RCC 7860 (cell line): Measurements from ENCODE around the gene ARHGEF6.

ENCODE experiments used
- DNase-seq: peaks from one replicate; pipeline ENCODE4 v3.0.0-alpha.2; 2015; ENCODE audit warnings: low spot score
- FAIRE-seq: peaks from 2 replicates; lab custom pipeline; 2012; peaks lifted over from hg19 to GRCh38; lab: Jason Lieb, UNC

The ARHGEF6 gene

DNA sequence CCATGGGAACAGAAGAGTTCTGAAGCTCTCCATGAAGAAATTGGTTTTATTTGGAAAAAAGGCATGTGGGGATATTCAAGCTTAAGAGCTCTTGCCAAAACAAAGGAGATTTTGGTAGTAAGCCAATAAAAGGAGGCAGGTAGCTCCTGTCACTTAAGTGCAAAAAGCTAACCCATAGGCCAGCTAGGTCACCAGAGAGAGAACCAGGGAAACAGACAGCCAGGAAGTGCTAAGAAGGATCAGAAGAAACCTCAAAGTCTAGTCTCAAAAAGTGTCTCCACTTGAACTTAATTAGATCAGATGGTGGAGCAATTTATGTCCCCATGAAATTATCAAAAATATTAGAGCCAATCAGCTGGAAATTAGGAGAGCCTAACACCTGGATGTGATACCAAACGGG is 83.6 kb downstream of the ARHGEF6 start:
- no peak for FAIRE-seq
- DNase-seq: no peak

DNA sequence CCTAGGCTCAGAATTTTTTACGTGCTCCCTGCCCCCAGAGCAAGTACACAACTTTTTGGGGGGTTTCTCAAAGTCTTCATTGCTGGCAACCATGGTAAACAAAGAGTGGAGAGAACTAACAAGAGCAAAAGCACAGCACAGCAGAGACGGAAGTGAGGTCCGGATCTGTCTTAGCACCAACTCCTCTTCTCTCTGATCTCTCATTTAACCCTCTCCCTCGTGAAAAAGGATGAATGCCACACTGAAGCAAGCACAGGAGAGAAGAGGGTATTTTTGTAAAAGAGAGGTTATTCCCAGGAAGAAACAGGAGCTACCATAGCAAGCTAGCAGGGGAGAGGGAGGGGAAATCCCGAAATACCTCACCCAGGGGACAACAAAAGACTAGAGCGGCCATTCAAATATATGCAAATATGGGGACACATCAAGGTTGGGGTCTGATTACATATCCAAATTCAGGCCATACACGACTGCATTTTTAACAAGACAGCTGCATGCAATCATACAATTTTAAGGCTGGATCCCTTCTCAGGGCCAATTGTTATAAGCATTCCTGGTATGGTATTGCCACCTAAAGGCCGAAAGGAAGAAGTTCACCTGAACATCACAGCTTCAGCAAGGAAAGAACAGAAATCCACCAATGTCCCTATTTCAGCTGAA is 86.2 kb downstream of the ARHGEF6 start:
- peak; percentile 82 for FAIRE-seq

DNA sequence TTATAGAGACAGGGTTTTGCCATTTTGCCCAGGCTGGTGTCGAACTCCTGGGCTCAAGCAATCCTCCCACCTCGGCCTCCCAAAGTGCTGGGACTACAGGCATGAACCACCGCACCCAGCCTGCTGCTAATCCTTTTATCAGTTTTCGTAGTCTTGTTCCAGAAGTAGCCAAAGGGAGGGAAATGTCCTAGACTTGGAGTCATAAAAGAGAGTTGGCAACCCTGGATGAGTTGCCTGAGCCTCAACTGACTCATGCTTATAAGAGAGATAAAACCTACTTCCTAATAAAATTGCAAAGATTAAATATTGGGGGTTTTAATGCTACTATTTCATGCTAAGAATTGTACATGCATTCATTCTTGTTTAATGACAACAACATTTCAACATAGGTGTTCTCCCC is 88.5 kb downstream of the ARHGEF6 start:
- no peak for FAIRE-seq

More for the DNA sequence above, 86.2 kb downstream of the ARHGEF6 start:
- DNase-seq: peak; percentile 18

DNA sequence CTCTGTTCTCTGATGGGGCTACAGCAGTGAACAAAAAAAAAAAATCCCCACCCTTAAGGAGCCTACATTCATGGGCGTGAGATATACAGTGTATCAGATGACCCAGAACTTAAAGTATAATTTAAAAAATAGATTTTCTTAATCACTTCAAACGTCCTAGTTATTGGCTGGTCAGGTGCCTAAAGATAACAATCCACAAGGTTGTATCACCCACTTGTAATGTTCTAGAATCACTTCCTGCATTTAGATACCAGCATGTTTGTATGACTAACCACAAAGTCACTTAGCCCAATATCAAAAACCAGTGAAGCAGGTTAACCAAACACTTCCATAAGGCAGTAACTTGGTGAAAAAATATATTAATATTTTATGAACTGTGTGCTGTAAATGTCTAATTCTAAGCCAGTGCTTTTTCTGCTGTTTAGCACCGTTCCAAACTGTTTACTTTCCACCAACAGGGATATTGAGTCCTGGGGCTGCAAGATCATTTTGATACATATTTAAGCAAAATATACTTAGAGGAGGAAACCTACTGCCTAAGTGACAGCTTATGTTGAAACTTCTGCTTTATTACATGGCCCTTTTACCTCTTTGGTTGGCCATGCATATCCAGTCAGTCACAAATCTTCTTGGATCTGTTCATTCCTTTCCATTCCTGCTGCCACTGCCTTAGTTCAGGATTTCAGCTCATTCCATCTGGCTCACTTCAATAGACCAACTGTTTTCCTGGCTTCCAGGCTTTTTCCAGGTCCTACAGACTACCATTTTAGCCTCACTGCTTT is 89.5 kb downstream of the ARHGEF6 start:
- DNase-seq (peak; percentile 55), FAIRE-seq (peak; percentile 95)

More for the DNA sequence above, 88.5 kb downstream of the ARHGEF6 start:
- DNase-seq: no peak

DNA sequence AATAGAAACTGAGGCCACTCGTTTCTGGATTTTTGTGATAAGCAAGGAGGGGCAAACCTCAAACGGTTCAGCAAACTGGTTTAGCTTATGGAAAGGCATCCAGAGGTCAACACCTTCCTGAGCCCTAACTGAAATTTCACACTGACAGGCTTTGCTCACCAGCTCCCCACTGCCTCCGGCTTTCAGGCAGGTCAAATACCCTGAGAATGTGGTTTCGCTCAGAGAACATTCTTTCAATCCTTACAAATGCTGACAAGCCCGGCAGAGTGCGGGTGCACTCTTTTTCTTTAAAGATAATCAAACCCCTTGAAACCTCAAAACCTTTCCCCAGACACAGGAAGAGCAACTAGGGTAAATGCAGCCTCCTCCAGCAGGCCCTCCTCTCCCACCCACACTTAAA is 91.3 kb downstream of the ARHGEF6 start:
- FAIRE-seq: no peak
- DNase-seq: no peak

DNA sequence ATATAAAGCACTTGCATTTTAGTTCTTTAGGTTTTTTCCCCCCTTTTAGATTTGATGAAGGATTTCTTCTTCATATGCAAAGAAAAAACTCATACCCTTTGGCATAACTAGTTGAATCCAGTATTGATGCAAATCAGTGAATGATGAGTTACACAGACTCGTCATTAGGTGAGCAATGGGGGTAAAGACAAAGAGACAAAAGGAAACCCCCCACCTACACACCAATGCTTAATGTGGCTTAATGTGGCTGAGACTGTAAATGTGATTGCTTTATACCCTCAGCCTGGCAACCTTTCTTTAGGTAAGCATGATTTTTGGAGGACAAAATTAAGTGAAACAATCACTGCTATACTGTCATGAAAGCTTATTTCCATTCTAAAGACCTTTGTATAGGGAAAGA is 93.3 kb downstream of the ARHGEF6 start:
- DNase-seq (no peak), FAIRE-seq (no peak)

DNA sequence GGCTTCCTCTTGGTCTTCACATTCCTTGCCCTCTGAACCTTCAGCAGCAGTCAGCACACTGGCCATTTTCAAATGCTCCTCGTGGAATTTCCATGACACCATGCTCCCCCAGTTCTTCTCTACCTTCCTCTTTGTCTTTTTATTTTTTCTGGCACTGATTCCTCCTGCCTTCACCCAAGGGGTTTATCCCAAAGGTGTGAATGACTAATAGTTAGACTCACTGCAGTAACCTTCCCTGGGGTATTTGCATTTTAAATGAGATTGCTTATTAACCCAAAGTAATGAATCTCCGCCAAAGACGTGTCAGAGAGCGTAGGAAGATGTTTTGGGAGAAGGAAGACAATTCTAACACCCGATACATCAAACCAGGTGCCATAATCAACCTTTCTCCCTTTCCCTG is 96.6 kb downstream of the ARHGEF6 start:
- DNase-seq: no peak
- no peak for FAIRE-seq

DNA sequence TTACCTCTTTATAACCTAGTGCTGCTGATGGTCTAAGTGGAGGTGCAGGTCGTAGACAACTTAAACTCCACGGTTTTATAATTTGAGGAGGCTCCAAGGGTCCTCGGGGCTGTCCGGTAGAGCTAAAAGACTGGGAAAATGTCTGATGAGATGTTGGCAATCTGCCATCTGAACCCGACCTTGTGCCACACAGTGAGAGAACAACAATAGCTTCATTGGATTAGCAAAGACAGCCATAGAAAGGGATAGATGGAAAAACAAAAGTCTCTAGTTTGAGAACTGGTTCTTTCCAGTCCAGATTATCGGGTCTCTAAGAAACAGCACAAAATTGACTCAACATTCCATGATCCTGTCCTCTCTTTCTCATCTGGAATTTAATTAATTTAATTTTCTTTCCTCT is 101.2 kb downstream of the ARHGEF6 start:
- DNase-seq (no peak), FAIRE-seq (no peak)

DNA sequence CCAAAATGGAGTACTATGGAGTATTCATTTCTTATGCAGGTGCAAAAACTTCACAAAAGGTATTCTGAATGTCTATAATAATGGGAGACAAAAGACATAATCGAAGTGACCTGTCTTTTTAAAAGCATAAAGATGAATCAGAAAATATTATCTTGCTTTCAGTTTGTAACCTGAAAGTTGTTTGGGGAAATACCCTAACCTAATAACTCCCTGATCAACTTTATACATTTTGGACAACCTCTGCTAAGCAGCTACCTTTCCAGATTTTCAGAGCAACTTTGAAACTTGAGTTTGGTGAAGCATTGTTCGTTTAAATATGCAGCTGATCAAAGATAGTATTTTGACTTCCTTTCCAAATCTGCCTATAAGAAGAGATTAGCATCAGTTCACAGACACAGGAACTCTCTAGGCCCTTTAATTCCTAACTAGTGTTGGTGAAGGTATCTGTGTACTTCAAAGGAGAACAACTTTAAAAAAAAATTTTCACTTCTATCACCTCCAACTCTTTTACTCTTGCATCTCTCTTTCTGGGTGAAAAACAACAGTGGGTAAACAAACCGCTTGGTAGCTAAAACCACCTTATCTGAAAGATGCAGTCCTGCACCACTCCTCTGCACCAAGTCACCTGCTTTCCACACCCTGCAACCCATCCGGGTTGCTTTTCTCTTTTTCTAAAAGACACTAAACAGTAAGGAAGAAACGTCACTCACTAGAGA is 106.3 kb downstream of the ARHGEF6 start:
- FAIRE-seq: no peak
- no peak for DNase-seq

DNA sequence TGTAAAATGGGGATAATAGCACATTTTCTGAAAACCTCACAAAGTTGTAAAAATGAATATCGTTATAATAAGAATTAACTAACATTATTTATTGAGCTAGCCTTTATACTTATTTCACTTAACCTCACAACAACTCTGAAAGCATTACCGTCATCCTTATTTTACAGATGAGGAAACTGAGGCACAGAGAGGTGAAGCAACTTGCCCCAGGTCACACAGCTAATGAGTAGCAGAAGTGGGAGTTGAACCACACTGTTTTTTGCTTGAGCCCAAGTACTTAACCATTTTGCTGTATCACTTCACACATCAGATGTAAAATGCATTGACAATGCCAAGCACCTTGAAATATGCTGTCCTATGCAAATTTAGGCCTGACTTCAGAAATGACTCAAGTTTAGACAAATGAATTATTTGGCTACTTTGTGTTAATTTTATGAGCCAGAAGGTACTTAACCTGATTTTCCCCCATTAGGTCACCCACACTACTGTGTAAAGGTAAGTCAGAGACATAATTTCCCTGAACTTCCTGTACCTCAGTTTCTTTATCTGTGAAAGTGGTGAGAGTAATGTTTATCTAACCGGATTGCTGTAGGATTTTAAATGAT is 109.6 kb downstream of the ARHGEF6 start:
- DNase-seq (no peak), FAIRE-seq (no peak)

DNA sequence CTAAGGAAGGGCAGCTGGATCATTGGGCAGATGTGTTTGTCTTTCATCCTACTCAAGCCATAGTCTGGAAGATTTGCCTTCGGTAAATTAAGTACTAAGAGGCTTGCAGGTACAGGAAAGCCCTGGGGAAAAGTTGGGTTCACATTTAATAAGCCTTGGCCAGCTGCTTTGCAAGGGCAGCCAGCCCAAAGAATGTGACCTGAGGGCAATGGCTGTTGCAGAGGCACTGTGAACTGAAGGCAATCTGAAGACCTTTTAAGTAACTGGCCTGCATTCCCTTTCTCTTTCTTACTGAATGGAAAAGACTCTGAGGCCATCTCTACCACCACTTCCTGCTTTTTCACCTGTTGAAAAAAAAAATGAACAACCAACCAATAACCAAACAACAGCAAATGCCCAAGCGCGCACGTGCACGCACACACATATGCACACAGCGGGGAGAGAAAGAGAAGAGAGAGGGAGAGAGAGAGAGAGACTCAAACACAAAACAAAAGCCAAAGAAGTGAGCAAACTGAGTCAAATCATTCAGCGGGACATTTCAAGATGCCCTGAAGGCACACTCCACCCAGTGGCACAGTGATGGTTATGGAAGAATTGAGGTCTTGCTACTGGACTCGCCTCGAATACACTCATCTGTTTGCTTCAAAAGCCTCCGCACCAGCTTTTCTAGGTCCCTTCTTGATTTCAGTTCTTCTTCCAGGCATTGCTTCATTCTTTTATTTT is 113.1 kb downstream of the ARHGEF6 start:
- DNase-seq: no peak
- no peak for FAIRE-seq

DNA sequence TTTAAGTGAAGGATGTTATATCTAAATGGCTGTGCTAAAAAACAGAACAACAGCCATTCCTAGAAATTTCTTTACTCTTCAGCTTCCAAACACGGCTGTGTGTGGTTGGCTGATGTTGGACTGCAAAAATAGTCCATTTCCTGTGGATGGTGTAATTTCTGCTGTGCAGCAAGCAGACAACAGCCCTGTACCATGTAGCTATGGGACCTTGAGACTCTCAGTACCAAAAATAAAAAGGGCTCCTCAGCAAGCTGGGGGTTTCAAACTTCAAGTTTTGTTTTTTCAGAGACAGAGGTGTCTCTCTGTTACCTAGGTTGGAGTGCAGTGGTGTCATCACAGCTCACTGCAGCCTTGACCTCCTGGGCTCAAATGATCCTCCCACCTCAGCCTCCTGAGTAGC is 114.6 kb downstream of the ARHGEF6 start:
- FAIRE-seq (no peak), DNase-seq (no peak)

DNA sequence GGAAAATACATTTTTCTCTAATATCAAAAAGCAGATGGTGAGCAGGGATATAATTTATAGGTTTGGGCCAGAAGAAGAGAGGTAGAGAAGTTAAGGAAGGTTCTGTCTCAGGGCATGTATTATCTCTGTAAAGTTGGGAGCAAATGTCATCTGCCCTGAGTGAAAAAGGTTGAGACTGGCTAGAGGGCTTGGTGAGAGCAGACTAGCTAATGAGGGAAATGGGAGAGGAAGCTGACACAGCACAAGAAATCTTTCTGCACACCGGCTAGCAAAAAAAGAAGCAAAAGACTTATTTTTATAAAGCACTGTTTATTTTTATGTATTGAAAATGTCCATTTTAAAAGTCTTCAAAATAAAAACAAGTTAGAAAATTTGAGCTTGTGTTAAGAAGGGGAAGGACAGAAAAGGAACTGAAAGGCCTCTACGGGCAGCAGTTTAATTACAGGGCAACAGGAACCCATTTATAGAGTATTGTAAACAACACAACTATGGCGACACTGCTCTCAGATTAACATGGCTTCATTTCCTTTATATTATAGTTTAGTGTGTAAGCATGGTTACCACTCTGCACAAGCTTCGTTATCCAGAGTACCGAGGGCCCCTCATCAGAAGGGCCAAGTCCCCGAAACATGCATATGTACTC is 115.4 kb downstream of the ARHGEF6 start:
- DNase-seq: no peak
- no peak for FAIRE-seq

DNA sequence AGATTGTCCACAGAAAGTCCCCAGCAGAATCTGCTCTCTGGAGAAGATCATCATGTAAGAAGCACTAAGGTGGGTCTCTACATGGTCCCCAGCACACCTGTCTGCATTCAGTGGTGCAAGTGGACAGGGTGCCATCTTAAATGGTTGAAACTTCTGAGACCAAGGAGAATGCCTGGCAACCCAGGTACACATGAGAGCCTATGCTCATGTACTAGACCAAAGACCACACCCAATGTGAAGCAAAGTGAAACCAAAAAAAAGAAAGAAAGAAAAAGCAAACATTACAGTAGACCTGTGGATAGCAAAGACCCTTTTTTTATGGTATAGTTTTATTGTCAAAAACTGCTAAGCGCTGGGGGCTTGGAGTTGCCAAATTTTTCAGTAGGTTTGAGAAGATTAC is 117.8 kb downstream of the ARHGEF6 start:
- FAIRE-seq (no peak), DNase-seq (no peak)

DNA sequence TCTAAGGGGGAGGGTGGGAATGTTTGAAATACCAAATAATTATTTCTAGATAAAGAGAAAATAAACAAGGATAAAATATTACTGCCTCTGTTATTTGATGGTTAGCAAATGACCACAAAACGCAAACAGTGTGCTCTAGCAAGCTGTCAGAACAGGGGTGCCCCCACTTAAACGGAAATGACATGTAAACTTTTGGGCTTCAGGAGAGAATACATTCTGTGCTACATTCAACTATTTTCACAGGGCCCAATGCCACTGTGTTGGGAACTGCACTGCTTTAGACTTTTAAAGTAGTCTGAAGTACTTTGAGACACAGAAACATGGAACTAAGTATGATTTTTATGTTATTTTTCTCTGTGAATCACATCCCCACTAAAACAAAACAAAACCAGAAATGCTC is 118.6 kb downstream of the ARHGEF6 start:
- DNase-seq: no peak
- no peak for FAIRE-seq

DNA sequence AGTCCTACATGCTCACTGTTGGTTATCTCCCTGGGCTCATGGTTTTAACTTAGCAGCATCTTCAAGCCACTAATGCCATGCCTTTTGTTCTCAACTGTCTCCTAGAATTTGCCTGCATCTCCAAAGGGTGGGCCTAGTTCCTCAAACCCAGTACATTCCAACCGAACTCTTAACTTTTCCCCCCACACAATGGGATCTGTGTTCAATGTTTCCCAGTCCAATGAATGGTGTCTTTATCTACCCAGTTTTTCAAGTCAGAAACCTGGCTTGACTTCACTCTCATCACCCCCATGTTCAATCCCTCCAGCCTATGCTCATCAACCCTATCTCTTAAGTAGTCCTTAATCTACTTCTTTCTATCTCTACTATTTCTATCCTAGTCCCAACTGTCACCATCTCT is 119.8 kb downstream of the ARHGEF6 start:
- no peak for DNase-seq
- no peak for FAIRE-seq

DNA sequence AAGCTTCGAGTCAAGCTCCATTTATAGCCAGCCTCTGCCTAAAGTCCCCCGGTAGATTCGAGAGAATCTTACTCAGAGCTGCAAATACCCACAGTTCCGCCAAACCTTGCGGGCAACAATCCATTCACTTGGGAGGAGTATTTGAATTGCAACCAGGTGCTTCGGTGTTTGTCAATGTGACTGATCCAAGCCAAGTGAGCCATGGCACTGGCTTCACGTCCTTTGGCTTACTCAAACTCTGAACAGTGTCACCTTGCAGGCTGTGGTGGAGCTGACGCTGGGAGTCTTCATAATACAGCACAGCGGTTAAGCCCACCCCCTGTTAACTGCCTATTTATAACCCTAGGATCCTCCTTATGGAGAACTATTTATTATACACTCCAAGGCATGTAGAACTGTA is 121.6 kb downstream of the ARHGEF6 start:
- no peak for DNase-seq
- FAIRE-seq: no peak

DNA sequence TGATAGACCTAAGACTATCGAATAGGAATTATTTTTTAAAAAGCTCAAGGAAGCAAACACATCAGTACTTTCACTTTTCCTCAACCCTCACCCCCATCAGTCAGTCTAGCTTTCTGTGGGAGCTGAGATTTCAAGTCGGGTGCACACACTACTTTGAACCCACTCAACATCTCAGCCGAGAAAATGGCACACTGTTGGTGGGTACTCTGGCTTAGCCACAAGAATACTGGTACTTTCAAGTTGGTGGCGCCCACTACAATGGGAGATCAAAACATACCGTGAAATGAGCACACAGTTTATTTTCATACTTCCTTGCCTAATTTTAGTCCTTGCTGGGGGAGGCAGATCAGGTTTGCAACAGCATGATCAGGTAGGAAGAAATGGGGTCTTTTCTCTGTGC is 122.6 kb downstream of the ARHGEF6 start:
- no peak for FAIRE-seq

DNA sequence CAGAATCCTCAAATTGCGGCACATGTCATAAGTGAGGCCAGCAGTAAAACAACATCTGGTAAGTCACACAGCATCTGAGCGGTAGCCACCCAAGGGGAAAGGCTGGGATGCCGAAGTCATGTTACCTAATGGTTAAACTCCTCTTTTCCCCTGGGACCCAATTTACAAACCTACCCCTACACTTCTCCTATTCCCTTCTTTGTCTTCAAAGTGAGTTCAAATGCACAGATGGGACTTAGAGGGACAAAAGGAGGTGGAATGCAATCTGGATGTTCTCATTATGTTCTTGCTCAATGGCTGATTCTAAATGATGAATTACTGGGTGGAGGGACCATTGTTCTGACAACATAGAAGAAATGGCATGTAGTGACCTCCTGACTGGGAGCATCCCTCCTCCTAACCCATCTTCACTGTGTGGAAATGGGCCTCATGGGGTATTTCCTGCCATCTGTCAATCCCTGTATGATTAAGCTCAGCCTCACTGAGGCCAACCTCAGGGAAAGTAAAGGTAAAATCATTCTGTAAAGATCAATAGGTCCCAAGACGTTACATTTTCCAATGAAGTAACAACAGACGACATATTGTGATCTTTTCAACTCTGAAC is 124.3 kb downstream of the ARHGEF6 start:
- no peak for FAIRE-seq

More for the DNA sequence above, 122.6 kb downstream of the ARHGEF6 start:
- no peak for DNase-seq

More for the DNA sequence above, 124.3 kb downstream of the ARHGEF6 start:
- no peak for DNase-seq
